Measurements from ENCODE around the gene ANKRD26.

- TF ChIP-seq CTCF (IDR thresholded peaks at IDR 0.05): no peak
- TF ChIP-seq POLR2AphosphoS5 (IDR thresholded peaks at IDR 0.05): no peak
Measured at GRCh38 chr10:27022048-27022447, 78.2 kb downstream of the ANKRD26 start.
